Inferior parietal cortex (tissue), 1 donor: Measurements from ENCODE around the gene TDRD10.

ENCODE experiments used
- DNase-seq: peaks from one replicate; pipeline ENCODE4 v3.0.0-alpha.2; 2016; ENCODE audit errors: extremely low spot score

TDRD10 gene

GRCh38 chr1:154553056-154554030, 51.3 kb downstream of the TDRD10 start:
- no peak for DNase-seq

GRCh38 chr1:154556422-154556821, 54.4 kb downstream of the TDRD10 start:
- no peak for DNase-seq

GRCh38 chr1:154557248-154557938, 55.4 kb downstream of the TDRD10 start:
- no peak for DNase-seq

- DNase-seq, result no peak
Observed at GRCh38 chr1:154557939-154558719, 56.1 kb downstream of the TDRD10 start, which contains the start of gene UBE2Q1. UBE2Q1 (minus strand) TSS chr1:154558662; CDS start chr1:154558553, 109 bp downstream.

- DNase-seq, result peak; percentile 97
Observed at GRCh38 chr1:154558720-154559465, 56.9 kb downstream of the TDRD10 start.

GRCh38 chr1:154559466-154560044, 57.5 kb downstream of the TDRD10 start:
- DNase-seq, result peak; percentile 97

GRCh38 chr1:154565876-154566275, 63.9 kb downstream of the TDRD10 start:
- no peak for DNase-seq

GRCh38 chr1:154567386-154568156, 65.6 kb downstream of the TDRD10 start, which contains the start of gene CHRNB2:
CHRNB2 (plus strand) TSS chr1:154567778; CDS start chr1:154568045, 267 bp downstream.
- DNase-seq, result peak; percentile 48

- no peak for DNase-seq
Observed at GRCh38 chr1:154568157-154568815, 66.3 kb downstream of the TDRD10 start.

- no peak for DNase-seq
Observed at GRCh38 chr1:154571244-154571963, 69.4 kb downstream of the TDRD10 start.

- no peak for DNase-seq
Observed at GRCh38 chr1:154571964-154572288, 69.9 kb downstream of the TDRD10 start.

- no peak for DNase-seq
Observed at GRCh38 chr1:154572468-154573167, 70.6 kb downstream of the TDRD10 start.

GRCh38 chr1:154573168-154573510, 71.1 kb downstream of the TDRD10 start:
- no peak for DNase-seq

GRCh38 chr1:154574716-154575115, 72.7 kb downstream of the TDRD10 start:
- DNase-seq, result no peak

- no peak for DNase-seq
Observed at GRCh38 chr1:154575147-154575927, 73.3 kb downstream of the TDRD10 start.

- no peak for DNase-seq
Observed at GRCh38 chr1:154575951-154576566, 74.0 kb downstream of the TDRD10 start.
